DMS79 treated with DMSO at 0.1 percent for 48 hours (cell line): Measurements from ENCODE around the gene TRDMT1.

Experiments
- DNase-seq: peaks from one replicate; lab custom pipeline; 2025; lab: John Stamatoyannopoulos, UW

TRDMT1 gene

GRCh38 chr10:17209881-17210280 lies 8.4 kb upstream of the TRDMT1 start:
- DNase-seq: no peak

- DNase-seq: no peak
Observed at GRCh38 chr10:17209302-17209701, 7.8 kb upstream of the TRDMT1 start.

- DNase-seq: no peak
Observed at GRCh38 chr10:17208476-17208875, 7.0 kb upstream of the TRDMT1 start.

GRCh38 chr10:17206210-17206709 lies 4.8 kb upstream of the TRDMT1 start:
- no peak for DNase-seq

- no peak for DNase-seq
Observed at GRCh38 chr10:17203416-17203815, 1.9 kb upstream of the TRDMT1 start.

- DNase-seq: no peak
Observed at GRCh38 chr10:17202999-17203398, 1.5 kb upstream of the TRDMT1 start.

- no peak for DNase-seq
Observed at GRCh38 chr10:17202506-17202905, 1.0 kb upstream of the TRDMT1 start.

- no peak for DNase-seq
Observed at GRCh38 chr10:17201794-17202116, 283 bp upstream of the TRDMT1 start.

- no peak for DNase-seq
Observed at GRCh38 chr10:17200001-17200911, 1.2 kb downstream of the TRDMT1 start.

- peak; percentile 22 for DNase-seq
Observed at GRCh38 chr10:17199351-17199804, 2.1 kb downstream of the TRDMT1 start.

GRCh38 chr10:17196573-17196972 lies 4.9 kb downstream of the TRDMT1 start:
- no peak for DNase-seq

- DNase-seq: no peak
Observed at GRCh38 chr10:17196045-17196444, 5.4 kb downstream of the TRDMT1 start.

GRCh38 chr10:17195083-17195482 lies 6.4 kb downstream of the TRDMT1 start:
- DNase-seq: no peak

- DNase-seq: no peak
Observed at GRCh38 chr10:17190602-17191001, 10.9 kb downstream of the TRDMT1 start.

GRCh38 chr10:17188644-17189172 lies 12.8 kb downstream of the TRDMT1 start:
- no peak for DNase-seq

GRCh38 chr10:17185873-17186272 lies 15.6 kb downstream of the TRDMT1 start:
- no peak for DNase-seq

GRCh38 chr10:17183110-17183509 lies 18.4 kb downstream of the TRDMT1 start:
- no peak for DNase-seq

GRCh38 chr10:17181751-17182150 lies 19.7 kb downstream of the TRDMT1 start:
- peak; percentile 51 for DNase-seq

GRCh38 chr10:17181110-17181509 lies 20.4 kb downstream of the TRDMT1 start:
- DNase-seq: no peak

- no peak for DNase-seq
Observed at GRCh38 chr10:17179002-17179401, 22.5 kb downstream of the TRDMT1 start.

GRCh38 chr10:17178006-17178405 lies 23.5 kb downstream of the TRDMT1 start:
- no peak for DNase-seq

- no peak for DNase-seq
Observed at GRCh38 chr10:17177014-17177413, 24.5 kb downstream of the TRDMT1 start.

GRCh38 chr10:17176091-17176490 lies 25.4 kb downstream of the TRDMT1 start:
- DNase-seq: no peak

- no peak for DNase-seq
Observed at GRCh38 chr10:17175551-17175950, 25.9 kb downstream of the TRDMT1 start.
